ENCODE results near the gene TRIM2. TPM values are rescaled to one million over a fixed set of nuclear protein-coding genes. Genes with fewer than 3 reads are reported as not detected.

Gene TRIM2
- total RNA-seq, 2 experiments from 2014 or later: 0.13 to 0.18 TPM

DNA sequence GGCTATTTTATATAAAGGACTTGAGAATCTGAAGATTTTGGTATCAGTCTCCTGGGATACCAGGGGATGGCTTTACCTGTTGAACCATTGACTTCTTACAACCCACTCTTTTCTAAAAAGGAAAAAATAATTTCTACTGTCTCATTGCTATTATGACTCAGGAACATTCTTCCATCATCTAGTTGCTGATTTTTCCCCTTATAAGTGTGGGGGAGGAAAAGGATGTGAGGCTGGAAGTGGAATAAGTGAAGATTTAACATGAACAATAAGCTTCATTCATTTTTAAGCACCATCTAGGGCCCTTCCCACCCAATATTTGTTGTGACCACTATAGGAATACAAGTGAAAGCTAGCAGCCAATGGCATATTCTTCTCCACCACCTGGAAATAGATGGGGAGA, 129.6 kb downstream of the TRIM2 start:
- no peaks in the 10 kb centered on the region for H3K36me3 Mint-ChIP-seq (ENCODE audit: low read depth)
- DNase-seq: no peak
- no peak for ATAC-seq
- H3K27me3 Mint-ChIP-seq (ENCODE audit: low read depth): peaks cover 18% of the 10 kb centered on the region
- H3K4me1 Mint-ChIP-seq (ENCODE audit: low read depth): no peaks in the 10 kb centered on the region
- H3K27ac Mint-ChIP-seq: no peak overlapping the region
- H3K9me3 Mint-ChIP-seq (ENCODE audit: insufficient read depth): no peaks in the 10 kb centered on the region
- no peak overlapping the region for H3K4me3 Mint-ChIP-seq
- POLR2A ChIA-PET: no interaction called here
- CTCF ChIA-PET: no interaction called here

DNA sequence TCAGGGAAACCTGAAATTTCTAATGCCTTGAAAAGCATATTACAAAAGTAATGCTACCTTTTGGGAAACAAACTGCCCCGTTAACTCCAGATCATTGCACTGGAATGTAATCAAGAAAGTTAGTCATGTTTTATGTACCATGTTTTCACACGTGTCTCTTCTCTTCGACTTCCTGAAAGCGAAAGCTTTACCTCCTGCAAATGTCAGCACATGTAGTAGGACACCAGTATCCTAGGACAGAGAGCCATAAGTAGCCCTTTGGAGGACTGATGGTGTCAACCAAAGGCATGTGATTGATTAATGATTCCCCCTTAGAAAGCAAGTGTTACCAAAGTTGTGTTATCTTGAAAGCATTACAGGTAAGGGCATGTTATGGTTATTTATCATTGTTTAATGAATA, 131.4 kb downstream of the TRIM2 start:
- peaks cover 20% of the 10 kb centered on the region for H3K27me3 Mint-ChIP-seq (ENCODE audit: low read depth)
- no peak for ATAC-seq
- CTCF ChIA-PET: interaction anchor here (1.3 kb wide), 1 partner anchor 208 kb away, joined by 3 read pairs; no protein-coding TSS in a partner anchor
- H3K27ac Mint-ChIP-seq: no peak overlapping the region
- POLR2A ChIA-PET: no interaction called here
- no peak overlapping the region for H3K4me3 Mint-ChIP-seq
- DNase-seq: no peak
- H3K36me3 Mint-ChIP-seq (ENCODE audit: low read depth): no peaks in the 10 kb centered on the region
- no peaks in the 10 kb centered on the region for H3K9me3 Mint-ChIP-seq (ENCODE audit: insufficient read depth)
- H3K4me1 Mint-ChIP-seq (ENCODE audit: low read depth): no peaks in the 10 kb centered on the region

DNA sequence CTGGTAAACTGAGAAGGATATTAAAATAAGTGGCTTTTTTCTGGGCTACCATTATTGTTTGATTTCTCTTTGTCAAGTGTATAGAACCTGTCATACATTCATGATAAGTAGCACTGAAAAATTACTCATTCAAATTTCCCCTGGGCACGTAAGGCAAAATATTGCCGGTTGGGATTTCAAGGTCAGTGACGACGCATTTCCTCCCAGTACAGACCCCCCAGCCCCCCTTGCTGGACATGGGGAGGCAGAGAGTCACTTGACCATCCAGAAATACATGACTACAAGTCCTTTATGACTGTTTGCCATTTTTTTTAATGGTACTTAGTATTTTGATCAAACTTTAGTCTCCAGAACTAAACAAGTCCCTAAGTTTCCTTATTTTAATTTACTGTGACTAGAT, 133.4 kb downstream of the TRIM2 start:
- H3K9me3 Mint-ChIP-seq (ENCODE audit: insufficient read depth): no peaks in the 10 kb centered on the region
- H3K4me3 Mint-ChIP-seq: no peak overlapping the region
- ChIA-PET CTCF (interaction anchor here (1.7 to 2.4 kb wide), 3 partner anchors 236 to 412 kb away, joined by 5 to 10 read pairs (median 8); no protein-coding TSS in a partner anchor), POLR2A (no interaction called here)
- no peak for DNase-seq
- ATAC-seq: no peak
- no peaks in the 10 kb centered on the region for H3K36me3 Mint-ChIP-seq (ENCODE audit: low read depth)
- H3K4me1 Mint-ChIP-seq (ENCODE audit: low read depth): peaks cover 12% of the 10 kb centered on the region
- peaks cover 23% of the 10 kb centered on the region for H3K27me3 Mint-ChIP-seq (ENCODE audit: low read depth)
- no peak overlapping the region for H3K27ac Mint-ChIP-seq

DNA sequence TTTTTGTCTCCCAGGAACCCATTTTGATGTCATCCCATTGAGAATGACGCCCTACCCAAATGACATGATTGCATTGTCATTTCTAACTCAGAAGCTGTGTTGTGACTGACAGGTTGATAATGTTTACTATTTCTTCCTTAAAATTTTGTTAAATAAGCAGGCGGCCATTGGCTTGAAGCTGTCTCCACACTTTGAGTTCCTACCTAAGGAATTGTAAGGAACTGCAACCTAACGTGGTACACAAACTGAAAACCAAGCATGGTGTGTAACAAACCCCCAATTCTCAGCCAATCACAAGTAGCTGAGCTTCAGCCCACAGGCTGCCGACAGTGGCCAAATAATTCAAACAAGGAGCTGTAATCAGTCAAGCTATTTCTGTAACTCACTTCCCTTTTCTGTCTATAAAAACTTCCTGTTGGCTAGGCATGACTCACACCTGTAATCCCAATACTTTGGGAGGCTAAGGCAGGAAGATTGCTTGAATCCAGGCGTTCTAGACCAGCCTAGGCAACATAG, 137.4 kb downstream of the TRIM2 start:
- Mint-ChIP-seq H3K27me3 (ENCODE audit: low read depth) (peaks cover 14% of the 10 kb centered on the region), H3K27ac (no peak overlapping the region), H3K4me3 (no peak overlapping the region), H3K4me1 (ENCODE audit: low read depth) (peaks cover 24% of the 10 kb centered on the region), H3K9me3 (ENCODE audit: insufficient read depth) (no peaks in the 10 kb centered on the region), H3K36me3 (ENCODE audit: low read depth) (no peaks in the 10 kb centered on the region)
- POLR2A ChIA-PET: interaction anchor here (0.5 kb wide), 1 partner anchor 230 kb away, joined by 7 read pairs; no protein-coding TSS in a partner anchor
- ATAC-seq: no peak
- CTCF ChIA-PET: interaction anchor here (0.6 to 2.3 kb wide), 5 partner anchors 84 to 408 kb away, joined by 3 to 16 read pairs (median 7); no protein-coding TSS in a partner anchor
- DNase-seq: no peak

DNA sequence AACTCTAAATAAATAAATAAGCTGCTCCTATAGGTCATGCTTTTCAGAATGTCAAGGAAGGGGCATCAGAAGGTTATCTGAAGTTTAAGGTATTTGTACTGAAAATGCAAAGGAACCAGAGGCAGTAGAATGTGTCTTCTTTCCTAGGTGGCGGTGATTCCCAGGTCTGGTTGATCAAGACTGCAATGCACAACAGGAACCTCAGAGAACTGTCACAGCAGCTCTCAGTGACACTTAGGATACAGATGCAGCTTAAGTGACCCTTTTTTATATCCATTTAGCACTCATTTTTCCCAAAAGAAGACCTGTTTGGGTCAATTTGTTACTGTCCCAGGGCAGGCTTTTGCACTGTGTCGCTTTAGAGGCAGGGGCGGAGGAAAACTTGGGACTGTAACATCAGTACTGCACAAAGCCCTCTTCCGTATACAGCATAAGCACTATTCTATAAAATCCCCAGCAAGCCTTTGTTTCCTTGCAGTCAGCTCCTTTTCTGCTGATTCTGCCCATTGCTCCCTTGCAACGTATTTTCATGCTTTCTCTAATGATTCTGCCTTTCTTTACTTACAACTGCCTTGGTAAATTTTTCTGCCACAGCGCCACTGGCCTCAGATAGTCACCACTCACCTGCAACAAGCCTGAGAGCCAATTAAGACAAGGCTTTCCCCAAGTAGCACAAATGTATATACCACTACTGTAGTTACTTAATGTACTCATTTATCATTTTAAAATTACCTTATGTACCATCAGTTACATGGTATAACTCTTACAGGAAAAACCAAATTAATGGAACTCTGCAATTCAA, 138.7 kb downstream of the TRIM2 start:
- Mint-ChIP-seq H3K36me3 (ENCODE audit: low read depth) (peaks cover 6% of the 10 kb centered on the region), H3K4me3 (no peak overlapping the region), H3K27me3 (ENCODE audit: low read depth) (peaks cover 14% of the 10 kb centered on the region), H3K9me3 (ENCODE audit: insufficient read depth) (no peaks in the 10 kb centered on the region), H3K27ac (peak overlapping the region; percentile 31), H3K4me1 (ENCODE audit: low read depth) (peaks cover 37% of the 10 kb centered on the region)
- CTCF ChIA-PET: interaction anchor here (0.7 to 2.3 kb wide), 7 partner anchors 13 to 407 kb away, joined by 3 to 16 read pairs (median 5); no protein-coding TSS in a partner anchor
- POLR2A ChIA-PET: interaction anchor here (0.6 kb wide), 1 partner anchor 341 kb away, joined by 3 read pairs; the partner anchor contains the start of gene TLR2
- no peak for DNase-seq
- no peak for ATAC-seq

DNA sequence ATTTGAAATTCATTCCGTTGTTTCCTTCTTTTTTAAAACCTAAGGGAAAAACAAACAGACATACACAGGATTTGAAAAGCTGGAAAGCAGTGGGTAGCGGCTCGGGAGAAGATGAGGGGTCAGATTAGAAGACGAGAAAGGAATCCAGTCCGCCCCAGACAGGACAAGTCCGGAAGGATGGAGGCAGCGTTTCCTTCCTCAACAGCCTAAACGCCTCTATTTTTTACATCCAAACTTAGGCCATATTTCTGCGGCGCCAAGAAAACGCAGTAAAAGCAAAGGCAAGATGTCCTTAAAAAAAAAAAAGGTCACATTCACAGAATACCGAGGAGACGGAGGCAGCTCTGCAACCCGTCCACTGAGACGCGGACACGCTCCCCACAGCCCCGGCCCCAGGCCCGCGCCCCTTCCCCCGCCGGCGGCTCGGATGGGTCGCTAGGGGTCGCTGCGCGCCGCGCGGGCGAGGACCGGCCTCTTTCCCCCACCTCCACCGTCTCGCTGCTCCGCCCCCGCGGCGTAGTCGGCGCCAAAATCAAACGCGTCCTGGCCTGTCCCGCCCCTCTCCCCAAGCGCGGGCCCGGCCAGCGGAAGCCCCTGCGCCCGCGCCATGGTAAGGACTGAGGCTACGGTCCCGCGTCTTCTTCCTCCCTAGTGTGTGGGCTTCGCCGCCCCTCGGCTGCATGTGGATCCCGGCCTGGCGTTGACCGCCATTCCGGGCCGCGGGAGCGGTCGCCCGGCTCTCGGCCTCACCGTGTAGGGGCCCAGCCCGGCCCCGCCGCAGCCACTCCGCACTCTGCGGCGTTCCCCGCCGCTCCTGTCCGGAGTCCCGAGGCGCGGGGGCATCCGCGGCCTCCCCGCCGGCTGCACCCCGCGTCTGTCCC, 140.1 kb downstream of the TRIM2 start, which contains the start of gene MND1:
Gene MND1, plus strand, starts transcription at position 558 of the 881 bp plus-strand sequence. Its CDS starts 50 bp downstream, at position 608.
- DNase-seq (peak; percentile 94), ATAC-seq (peak; percentile 94)
- H3K27ac Mint-ChIP-seq: peak within 1 kb of the TSS; percentile 94
- peaks cover 14% of the 10 kb centered on the region for H3K27me3 Mint-ChIP-seq (ENCODE audit: low read depth)
- no peaks in the 10 kb centered on the region for H3K9me3 Mint-ChIP-seq (ENCODE audit: insufficient read depth)
- CTCF ChIA-PET: interaction anchor here (0.6 to 4.3 kb wide), 30 partner anchors 14 to 304 kb away, joined by 3 to 70 read pairs (median 4); partner anchors contain the start of gene TMEM131L
- POLR2A ChIA-PET: interaction anchor here (0.7 to 2.7 kb wide), 6 partner anchors 89 to 299 kb away, joined by 3 to 8 read pairs (median 4); partner anchors contain the start of gene TMEM131L
- peaks cover 47% of the 10 kb centered on the region for H3K4me1 Mint-ChIP-seq (ENCODE audit: low read depth)
- H3K4me3 Mint-ChIP-seq: peak within 1 kb of the TSS; percentile 97
- H3K36me3 Mint-ChIP-seq (ENCODE audit: low read depth): peaks cover 14% of the 10 kb centered on the region

DNA sequence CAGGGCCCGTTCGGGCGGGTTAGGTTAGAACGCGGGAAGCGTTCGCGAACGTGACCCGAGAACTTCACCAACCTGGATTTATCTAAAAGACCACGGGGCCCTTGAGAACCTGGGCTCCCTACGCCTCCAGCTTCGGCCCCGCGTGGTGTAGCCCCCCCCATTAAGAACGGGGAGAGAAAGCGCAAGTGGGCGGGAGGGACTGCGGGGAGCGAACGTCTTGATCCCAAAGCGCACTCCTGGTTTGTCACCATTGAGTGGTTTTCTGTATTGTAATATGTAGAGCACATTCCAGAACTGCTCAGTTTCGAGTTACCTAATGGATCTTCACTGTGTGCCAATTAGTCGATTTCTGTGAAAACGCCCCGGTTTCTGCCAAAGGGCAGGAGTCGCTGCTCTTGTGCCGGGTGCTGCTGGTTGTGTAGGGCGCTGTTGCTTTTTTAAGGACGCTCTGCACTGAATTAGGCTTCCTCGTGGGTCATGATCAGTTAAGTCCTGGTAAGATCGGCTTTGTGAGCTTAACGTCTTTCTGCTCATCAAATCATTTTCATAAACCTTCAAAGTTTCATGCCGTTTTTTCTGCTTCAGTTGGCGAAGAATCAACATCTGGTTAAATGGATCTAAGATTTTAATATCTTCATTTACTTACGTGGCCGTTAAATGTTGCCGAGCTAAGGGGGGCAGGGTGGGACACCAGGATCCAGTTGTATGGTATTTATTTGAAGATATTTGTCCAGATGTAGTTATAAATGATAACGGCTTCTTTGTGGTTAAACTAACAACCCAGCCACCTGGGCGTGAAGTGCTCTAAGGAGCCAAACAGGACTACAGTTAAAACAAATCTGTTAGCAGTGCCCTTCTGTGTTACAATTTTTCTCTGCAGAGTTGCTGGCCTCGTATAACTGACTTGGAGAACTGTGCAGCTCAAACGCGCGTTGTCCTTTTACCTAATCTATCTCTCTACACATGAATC, 141.1 kb downstream of the TRIM2 start:
- ChIA-PET POLR2A (interaction anchor here (0.6 to 2.7 kb wide), 9 partner anchors 9 to 433 kb away, joined by 3 to 8 read pairs (median 3); no protein-coding TSS in a partner anchor), CTCF (interaction anchor here (0.7 to 4.3 kb wide), 46 partner anchors 9 to 405 kb away, joined by 3 to 70 read pairs (median 4); partner anchors contain the start of gene TMEM131L)
- ATAC-seq (peak; percentile 54), DNase-seq (peak; percentile 70)
- Mint-ChIP-seq H3K36me3 (ENCODE audit: low read depth) (peaks cover 20% of the 10 kb centered on the region), H3K4me1 (ENCODE audit: low read depth) (peaks cover 52% of the 10 kb centered on the region), H3K27ac (peak overlapping the region; percentile 94), H3K27me3 (ENCODE audit: low read depth) (peaks cover 12% of the 10 kb centered on the region), H3K9me3 (ENCODE audit: insufficient read depth) (no peaks in the 10 kb centered on the region), H3K4me3 (peak overlapping the region; percentile 97)

DNA sequence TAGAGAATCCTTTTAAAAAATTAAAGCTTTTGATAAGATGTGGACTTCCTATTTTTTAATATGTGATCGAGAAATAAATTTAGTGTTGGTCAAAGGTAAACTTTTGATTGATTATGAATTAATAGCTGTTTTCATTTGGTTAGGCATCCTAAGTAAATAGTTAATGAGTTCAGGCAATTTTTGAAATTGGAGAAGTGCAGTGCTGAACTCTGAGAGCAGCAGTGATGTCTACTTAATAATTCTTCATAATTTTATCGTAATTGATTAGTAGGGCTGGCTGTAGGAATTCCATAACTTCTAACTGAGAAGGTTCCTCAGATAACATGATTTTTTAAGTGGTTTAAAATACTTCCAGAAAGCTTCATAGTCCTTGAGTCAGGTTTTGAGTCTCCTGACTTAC, 141.8 kb downstream of the TRIM2 start:
- ChIA-PET POLR2A (interaction anchor here (0.7 to 2.7 kb wide), 5 partner anchors 87 to 432 kb away, joined by 3 to 8 read pairs (median 5); no protein-coding TSS in a partner anchor), CTCF (interaction anchor here (0.6 to 4.3 kb wide), 44 partner anchors 9 to 404 kb away, joined by 3 to 70 read pairs (median 4); partner anchors contain the start of gene TMEM131L)
- Mint-ChIP-seq H3K4me3 (peak overlapping the region; percentile 97), H3K27ac (peak overlapping the region; percentile 94), H3K27me3 (ENCODE audit: low read depth) (peaks cover 11% of the 10 kb centered on the region), H3K9me3 (ENCODE audit: insufficient read depth) (no peaks in the 10 kb centered on the region), H3K36me3 (ENCODE audit: low read depth) (peaks cover 26% of the 10 kb centered on the region), H3K4me1 (ENCODE audit: low read depth) (peaks cover 54% of the 10 kb centered on the region)
- ATAC-seq (no peak), DNase-seq (no peak)

DNA sequence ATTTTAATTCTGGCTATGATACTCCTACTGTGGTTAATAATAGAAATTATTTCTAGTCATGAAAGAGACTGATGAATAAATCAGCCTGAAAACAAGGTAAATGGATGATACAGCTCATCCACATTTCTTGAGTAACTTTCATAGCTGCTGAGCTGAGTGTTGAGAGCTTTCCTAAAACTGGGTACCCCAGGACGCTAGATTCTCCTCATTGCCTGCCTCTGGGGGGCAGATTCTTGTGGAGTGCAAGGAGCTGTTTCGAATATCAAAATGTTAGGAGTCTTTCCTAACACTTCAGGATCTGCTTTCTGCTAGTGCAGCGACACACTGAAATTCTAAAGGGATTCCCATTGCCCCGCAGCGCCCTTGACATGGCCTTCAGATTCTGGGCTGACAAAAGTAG, 142.3 kb downstream of the TRIM2 start:
- ChIA-PET CTCF (interaction anchor here (0.9 to 4.3 kb wide), 27 partner anchors 8 to 302 kb away, joined by 3 to 70 read pairs (median 5); partner anchors contain the start of gene TMEM131L), POLR2A (interaction anchor here (2.7 kb wide), 1 partner anchor 87 kb away, joined by 8 read pairs; no protein-coding TSS in a partner anchor)
- peaks cover 30% of the 10 kb centered on the region for H3K36me3 Mint-ChIP-seq (ENCODE audit: low read depth)
- DNase-seq (no peak), ATAC-seq (no peak)
- peaks cover 50% of the 10 kb centered on the region for H3K4me1 Mint-ChIP-seq (ENCODE audit: low read depth)
- H3K27me3 Mint-ChIP-seq (ENCODE audit: low read depth): peaks cover 7% of the 10 kb centered on the region
- H3K9me3 Mint-ChIP-seq (ENCODE audit: insufficient read depth): no peaks in the 10 kb centered on the region
- no peak overlapping the region for H3K27ac Mint-ChIP-seq
- peak overlapping the region; percentile 18 for H3K4me3 Mint-ChIP-seq

DNA sequence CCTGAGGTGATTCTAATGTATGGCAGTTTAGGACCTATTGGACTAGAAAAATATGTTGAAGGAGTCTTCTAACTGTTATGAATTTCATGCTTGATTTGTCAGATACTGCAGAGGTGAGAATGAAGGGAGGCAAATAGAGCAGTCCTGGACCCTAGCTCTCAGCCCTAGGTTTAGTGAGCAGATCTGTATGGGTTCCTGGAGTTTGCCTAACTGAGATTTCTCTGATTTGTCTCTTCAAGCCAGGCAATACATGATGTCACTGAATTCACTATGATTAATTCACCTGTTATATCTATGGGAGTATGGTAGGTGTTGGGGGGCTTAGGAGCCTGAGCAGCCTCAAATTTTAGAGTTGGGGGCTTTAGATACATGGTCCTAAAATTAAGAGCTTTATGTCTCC, 142.9 kb downstream of the TRIM2 start:
- POLR2A ChIA-PET: interaction anchor here (0.5 to 0.6 kb wide), 2 partner anchors 15 to 120 kb away, joined by 3 read pairs; no protein-coding TSS in a partner anchor
- peaks cover 7% of the 10 kb centered on the region for H3K27me3 Mint-ChIP-seq (ENCODE audit: low read depth)

More for the DNA sequence above, 142.9 kb downstream of the TRIM2 start:
- peaks cover 45% of the 10 kb centered on the region for H3K4me1 Mint-ChIP-seq (ENCODE audit: low read depth)
- CTCF ChIA-PET: interaction anchor here (1.1 to 4.3 kb wide), 9 partner anchors 72 to 226 kb away, joined by 3 to 70 read pairs (median 10); partner anchors contain the start of gene TMEM131L
- H3K36me3 Mint-ChIP-seq (ENCODE audit: low read depth): peaks cover 34% of the 10 kb centered on the region
- H3K4me3 Mint-ChIP-seq: no peak overlapping the region
- DNase-seq: no peak
- no peak for ATAC-seq
- no peak overlapping the region for H3K27ac Mint-ChIP-seq
- H3K9me3 Mint-ChIP-seq (ENCODE audit: insufficient read depth): no peaks in the 10 kb centered on the region

All from activated CD8-positive, alpha-beta T cell treated with anti-CD3 and anti-CD28 coated beads, Interleukin-2, amount 10 ng/mL, durations not matched to agents 7 days and 5 days (primary cell).